GM19324 (cell line): ENCODE results near the gene SGO1.

ENCODE experiments used
- ATAC-seq: cut with Tn5 transposase; IDR thresholded peaks from one replicate; pipeline ENCODE4 v1.9.1; 2021; ENCODE audit warnings: mild to moderate bottlenecking, moderate library complexity; ENCODE audit not compliant: unreplicated experiment, low FRiP score

SGO1 gene

GRCh38 chr3:20160230-20160629, 25.8 kb downstream of the SGO1 start:
- ATAC-seq = no peak

GRCh38 chr3:20154928-20155327, 31.1 kb downstream of the SGO1 start:
- ATAC-seq = no peak

- ATAC-seq = no peak
Observed at GRCh38 chr3:20154078-20154477, 31.9 kb downstream of the SGO1 start.

GRCh38 chr3:20148466-20148865, 37.5 kb downstream of the SGO1 start:
- no peak for ATAC-seq

- no peak for ATAC-seq
Observed at GRCh38 chr3:20147361-20147760, 38.6 kb downstream of the SGO1 start.

- ATAC-seq = no peak
Observed at GRCh38 chr3:20146301-20146700, 39.7 kb downstream of the SGO1 start.

- no peak for ATAC-seq
Observed at GRCh38 chr3:20145874-20146273, 40.1 kb downstream of the SGO1 start.

GRCh38 chr3:20143519-20143918, 42.5 kb downstream of the SGO1 start:
- no peak for ATAC-seq

GRCh38 chr3:20142517-20142916, 43.5 kb downstream of the SGO1 start:
- ATAC-seq = no peak

GRCh38 chr3:20141851-20142250, 44.2 kb downstream of the SGO1 start:
- no peak for ATAC-seq

- no peak for ATAC-seq
Observed at GRCh38 chr3:20141316-20141715, 44.7 kb downstream of the SGO1 start.

- no peak for ATAC-seq
Observed at GRCh38 chr3:20140881-20141280, 45.1 kb downstream of the SGO1 start.

- no peak for ATAC-seq
Observed at GRCh38 chr3:20137647-20138046, 48.4 kb downstream of the SGO1 start.

- ATAC-seq = no peak
Observed at GRCh38 chr3:20136231-20136630, 49.8 kb downstream of the SGO1 start.

- ATAC-seq = no peak
Observed at GRCh38 chr3:20130106-20130505, 55.9 kb downstream of the SGO1 start.

- no peak for ATAC-seq
Observed at GRCh38 chr3:20128358-20128757, 57.6 kb downstream of the SGO1 start.

GRCh38 chr3:20125897-20126296, 60.1 kb downstream of the SGO1 start:
- peak; percentile 98 for ATAC-seq

GRCh38 chr3:20125289-20125688, 60.7 kb downstream of the SGO1 start:
- no peak for ATAC-seq

- no peak for ATAC-seq
Observed at GRCh38 chr3:20123131-20123652, 62.8 kb downstream of the SGO1 start.

- ATAC-seq = no peak
Observed at GRCh38 chr3:20121088-20121487, 64.9 kb downstream of the SGO1 start.
